Right kidney (tissue), 1 donor: ENCODE data around the gene RBM17.
"Not testable (repeated sequence)": the region's sequence is repeated elsewhere in the genome, so short reads cannot be mapped to it uniquely, and the experiment has no call there.

Experiments used
- DNase-seq: peaks from one replicate; pipeline ENCODE4 v3.0.0-alpha.2; 2016

Gene RBM17

GRCh38 chr10:6109444-6109775 lies 20.6 kb downstream of the RBM17 start:
- DNase-seq: no peak

- DNase-seq: no peak
Measured at GRCh38 chr10:6110136-6110535, 21.3 kb downstream of the RBM17 start.

GRCh38 chr10:6112893-6113292 lies 24.1 kb downstream of the RBM17 start:
- no peak for DNase-seq

GRCh38 chr10:6114299-6114698 lies 25.5 kb downstream of the RBM17 start:
- DNase-seq: no peak

- no peak for DNase-seq
Measured at GRCh38 chr10:6114805-6115341, 26.0 kb downstream of the RBM17 start.

- DNase-seq: no peak
Measured at GRCh38 chr10:6115411-6115810, 26.6 kb downstream of the RBM17 start.

GRCh38 chr10:6115824-6116350 lies 27.1 kb downstream of the RBM17 start:
- no peak for DNase-seq

- DNase-seq: no peak
Measured at GRCh38 chr10:6116806-6117205, 28.0 kb downstream of the RBM17 start.

- no peak for DNase-seq
Measured at GRCh38 chr10:6117711-6118110, 28.9 kb downstream of the RBM17 start.

GRCh38 chr10:6119423-6119822 lies 30.6 kb downstream of the RBM17 start:
- no peak for DNase-seq

GRCh38 chr10:6119962-6120361 lies 31.1 kb downstream of the RBM17 start:
- DNase-seq: no peak

GRCh38 chr10:6120691-6121090 lies 31.9 kb downstream of the RBM17 start:
- no peak for DNase-seq

GRCh38 chr10:6121146-6121545 lies 32.3 kb downstream of the RBM17 start:
- no peak for DNase-seq

- DNase-seq: no peak
Measured at GRCh38 chr10:6123532-6123931, 34.7 kb downstream of the RBM17 start.

- DNase-seq: no peak
Measured at GRCh38 chr10:6124666-6125065, 35.8 kb downstream of the RBM17 start.

GRCh38 chr10:6127461-6127860 lies 38.6 kb downstream of the RBM17 start:
- not testable (repeated sequence) for DNase-seq

GRCh38 chr10:6128087-6128486 lies 39.3 kb downstream of the RBM17 start:
- no peak for DNase-seq

- no peak for DNase-seq
Measured at GRCh38 chr10:6128591-6129251, 39.9 kb downstream of the RBM17 start.

- DNase-seq: no peak
Measured at GRCh38 chr10:6130848-6131470, 42.1 kb downstream of the RBM17 start.

GRCh38 chr10:6133331-6134098 lies 44.7 kb downstream of the RBM17 start:
- DNase-seq: no peak

- no peak for DNase-seq
Measured at GRCh38 chr10:6134099-6134823, 45.4 kb downstream of the RBM17 start.

- DNase-seq: no peak
Measured at GRCh38 chr10:6135039-6135438, 46.2 kb downstream of the RBM17 start.
